Measurements from ENCODE around the gene VMA21. TPM values are rescaled to one million over a fixed set of nuclear protein-coding genes. Genes with fewer than 3 reads are reported as not detected.

Gene VMA21
- 31.8 TPM for total RNA-seq (ENCODE audit: insufficient read depth, low replicate concordance)

- DNase-seq (ENCODE audit: low spot score) = peak; percentile 81
Measured at GRCh38 chrX:151396825-151397740, at the start of gene VMA21. VMA21 (plus strand) TSS chrX:151397206; CDS start chrX:151397309, 103 bp downstream.

GRCh38 chrX:151359341-151359740 is 37.7 kb upstream of the VMA21 start:
- no peak for DNase-seq (ENCODE audit: low spot score)

GRCh38 chrX:151359931-151360871 is 36.8 kb upstream of the VMA21 start:
- peak; percentile 1 for DNase-seq (ENCODE audit: low spot score)

- no peak for DNase-seq (ENCODE audit: low spot score)
Measured at GRCh38 chrX:151363316-151363715, 33.7 kb upstream of the VMA21 start.

- DNase-seq (ENCODE audit: low spot score) = no peak
Measured at GRCh38 chrX:151365579-151365978, 31.4 kb upstream of the VMA21 start.

- no peak for DNase-seq (ENCODE audit: low spot score)
Measured at GRCh38 chrX:151370906-151371305, 26.1 kb upstream of the VMA21 start.

GRCh38 chrX:151384807-151385206 is 12.2 kb upstream of the VMA21 start:
- no peak for DNase-seq (ENCODE audit: low spot score)

- DNase-seq (ENCODE audit: low spot score) = peak; percentile 25
Measured at GRCh38 chrX:151386838-151387459, 10.1 kb upstream of the VMA21 start.

GRCh38 chrX:151391722-151392121 is 5.3 kb upstream of the VMA21 start:
- no peak for DNase-seq (ENCODE audit: low spot score)

GRCh38 chrX:151393514-151393913 is 3.5 kb upstream of the VMA21 start:
- DNase-seq (ENCODE audit: low spot score) = no peak

GRCh38 chrX:151396042-151396824 is 773 bp upstream of the VMA21 start:
- DNase-seq (ENCODE audit: low spot score) = no peak

GRCh38 chrX:151397741-151398070 is 700 bp downstream of the VMA21 start:
- no peak for DNase-seq (ENCODE audit: low spot score)

- no peak for DNase-seq (ENCODE audit: low spot score)
Measured at GRCh38 chrX:151398346-151398745, 1.3 kb downstream of the VMA21 start.

GRCh38 chrX:151402719-151403390 is 5.8 kb downstream of the VMA21 start:
- DNase-seq (ENCODE audit: low spot score) = no peak

- no peak for DNase-seq (ENCODE audit: low spot score)
Measured at GRCh38 chrX:151416579-151416978, 19.6 kb downstream of the VMA21 start.

GRCh38 chrX:151419782-151420181 is 22.8 kb downstream of the VMA21 start:
- no peak for DNase-seq (ENCODE audit: low spot score)

- no peak for DNase-seq (ENCODE audit: low spot score)
Measured at GRCh38 chrX:151424505-151424904, 27.5 kb downstream of the VMA21 start.

GRCh38 chrX:151448509-151448908 is 51.5 kb downstream of the VMA21 start:
- no peak for DNase-seq (ENCODE audit: low spot score)

- DNase-seq (ENCODE audit: low spot score) = peak; percentile 8
Measured at GRCh38 chrX:151458824-151459223, 61.8 kb downstream of the VMA21 start.

All from umbilical cord (tissue), 2 donors.